ENCODE results near the gene TSEN54. TPM values are rescaled to one million over a fixed set of nuclear protein-coding genes. Genes with fewer than 3 reads are reported as not detected.

The TSEN54 gene
- total RNA-seq, result 10 to 100 TPM; 18.6 to 35.3 (median 26.4) TPM
- 10 to 100 TPM; 17.9 to 67.8 (median 56.0) TPM for polyA plus RNA-seq
- long read RNA-seq, donor 1, transcript TSEN54-201 (11 exons, 1,944 nt), result major isoform, 5 of 8 reads
- long read RNA-seq, donor 1, partial matches to known transcripts, result 0 of 8 reads
- long read RNA-seq, donor 1, other reads (novel, unspliced or antisense), result 0 of 8 reads
- long read RNA-seq, donor 2, partial matches to known transcripts, result 0 of 3 reads
- long read RNA-seq, donor 2, other reads (novel, unspliced or antisense), result 0 of 3 reads
- long read RNA-seq, donor 3, partial matches to known transcripts, result 0 of 3 reads
- long read RNA-seq, donor 3, other reads (novel, unspliced or antisense), result 0 of 3 reads
- long read RNA-seq, donor 4, transcript TSEN54-201 (11 exons, 1,944 nt), result major isoform, 9 of 13 reads
- long read RNA-seq, donor 4, partial matches to known transcripts, result 3 of 13 reads
- long read RNA-seq, donor 4, other reads (novel, unspliced or antisense), result 1 of 13 reads
- long read RNA-seq, donor 5, transcript TSEN54-201 (11 exons, 1,944 nt), result major isoform, 49 of 78 reads
- long read RNA-seq, donor 5, partial matches to known transcripts, result 3 of 78 reads
- long read RNA-seq, donor 5, other reads (novel, unspliced or antisense), result 25 of 78 reads
- long read RNA-seq, donor 6, transcript TSEN54-201 (11 exons, 1,944 nt), result major isoform, 5 of 8 reads
- long read RNA-seq, donor 6, partial matches to known transcripts, result 2 of 8 reads
- long read RNA-seq, donor 6, other reads (novel, unspliced or antisense), result 1 of 8 reads
- long read RNA-seq, donor 7, partial matches to known transcripts, result 0 of 5 reads
- long read RNA-seq, donor 7, other reads (novel, unspliced or antisense), result 0 of 5 reads
- long read RNA-seq, donor 8, transcript TSEN54-201 (11 exons, 1,944 nt), result major isoform, 8 of 8 reads
- long read RNA-seq, donor 8, partial matches to known transcripts, result 0 of 8 reads
- long read RNA-seq, donor 8, other reads (novel, unspliced or antisense), result 0 of 8 reads
- long read RNA-seq, donor 9, partial matches to known transcripts, result 7 of 11 reads
- long read RNA-seq, donor 9, other reads (novel, unspliced or antisense), result 0 of 11 reads
- long read RNA-seq, donor 10, partial matches to known transcripts, result 0 of 1 reads
- long read RNA-seq, donor 10, other reads (novel, unspliced or antisense), result 0 of 1 reads

DNA sequence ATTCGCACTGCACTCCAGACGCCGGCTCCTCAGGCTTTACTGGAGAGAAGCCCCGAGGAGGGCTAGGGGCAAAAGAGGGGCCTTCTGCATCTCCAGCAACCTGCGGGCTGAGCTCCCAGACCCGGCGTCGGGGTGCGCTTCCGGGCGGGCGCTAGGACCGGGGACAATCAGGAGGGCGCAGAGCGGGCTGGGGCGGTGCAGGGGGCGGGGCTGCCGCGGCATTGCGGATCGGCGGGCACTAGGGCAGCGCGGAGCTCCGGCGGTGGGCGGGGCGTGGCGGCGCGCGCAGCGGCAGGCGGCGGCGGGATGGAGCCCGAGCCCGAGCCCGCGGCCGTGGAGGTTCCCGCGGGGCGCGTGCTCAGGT, at the start of gene TSEN54:
TSEN54 (plus strand) TSS at position 274 of the 364 bp plus-strand sequence; CDS start at position 307, 33 bp downstream.
- peaks cover 26 to 44% of the 10 kb centered on the region in 2 donors for H3K4me1 ChIP-seq (replicated peaks in 1 of 2)
- TF ChIP-seq POLR2A (IDR thresholded peaks at IDR 0.05) (no peak), CTCF (IDR thresholded peaks at IDR 0.05) (no peak)
- intact Hi-C loops (cut with DNase I), result loop anchor here (5.0 to 10.0 kb wide), 2 partner anchors 89 to 191 kb away; no protein-coding TSS in a partner anchor
- WGBS, 4 donors, result 0 to 1% (median 0%) methylated on average over 7 to 45 of the region's 45 CpGs; no CpG with 5 or more reads in 1 of the 4 donors
- peak within 1 kb of the TSS; percentile 40 to 94 (median 81) for H3K4me3 ChIP-seq
- H3K27ac ChIP-seq, result peak within 1 kb of the TSS; percentile 6 to 93 (median 86)
- peaks cover 0 to 17% of the 10 kb centered on the region in 2 donors for H3K36me3 ChIP-seq (replicated peaks in 1 of 2)
- peak; percentile 90 to 97 (median 95) for DNase-seq
- H3K9me3 ChIP-seq (replicated peaks in 1 of 3), result no peaks in the 10 kb centered on the region
- no peaks in the 10 kb centered on the region for H3K27me3 ChIP-seq

- H3K9me3 ChIP-seq (replicated peaks in 1 of 3), result no peaks in the 10 kb centered on the region
- H3K27ac ChIP-seq, result peak overlapping the region; percentile 74 to 95 (median 85)
- peaks cover 17 to 21% of the 10 kb centered on the region in 2 donors for H3K4me1 ChIP-seq (replicated peaks in 1 of 2)
- no peak overlapping the region for H3K4me3 ChIP-seq
- intact Hi-C loops (cut with DNase I), result no loop called here
- WGBS, 4 donors, result 31 to 41% (median 33%) methylated on average over 6 to 8 of the region's 8 CpGs
- peak; percentile 89 to 98 (median 97) for DNase-seq
- peaks cover 0 to 18% of the 10 kb centered on the region in 2 donors for H3K36me3 ChIP-seq (replicated peaks in 1 of 2)
- TF ChIP-seq CTCF (IDR thresholded peaks at IDR 0.05), result no peak
- TF ChIP-seq POLR2A (IDR thresholded peaks at IDR 0.05), result peak; percentile 22 to 81
- no peaks in the 10 kb centered on the region for H3K27me3 ChIP-seq
These were observed 48.0 kb upstream of the TSEN54 start for GRCh38 chr17:75468291-75468754.

- intact Hi-C loops (cut with DNase I), result no loop called here
- peak overlapping the region; percentile 74 to 95 (median 85) for H3K27ac ChIP-seq
- TF ChIP-seq CTCF (IDR thresholded peaks at IDR 0.05) (no peak), POLR2A (IDR thresholded peaks at IDR 0.05) (no peak)
These were observed 47.5 kb upstream of the TSEN54 start for GRCh38 chr17:75468779-75469373.

More at GRCh38 chr17:75468779-75469373, 47.5 kb upstream of the TSEN54 start:
- Histone ChIP-seq H3K4me3 (no peak overlapping the region), H3K4me1 (replicated peaks in 1 of 2) (peaks cover 17 to 21% of the 10 kb centered on the region in 2 donors), H3K27me3 (no peaks in the 10 kb centered on the region), H3K9me3 (replicated peaks in 1 of 3) (no peaks in the 10 kb centered on the region), H3K36me3 (replicated peaks in 1 of 2) (peaks cover 0 to 22% of the 10 kb centered on the region in 2 donors)
- DNase-seq, result peak in 4 of 7 donors; percentile 31 to 74 (median 58)
- WGBS, 4 donors, result 51 to 67% (median 59%) methylated on average over 10 to 13 of the region's 13 CpGs
